ENCODE results near the gene RIPOR2. TPM values are rescaled to one million over a fixed set of nuclear protein-coding genes. Genes with fewer than 3 reads are reported as not detected.
A peak's percentile ranks its signal among the peaks of the same experiment; 100 is the strongest.

Gene RIPOR2
- total RNA-seq, 1 experiment from 2014 or later = 5.0 TPM

- Histone ChIP-seq H3T11ph (ENCODE audit: low read length) (no peak overlapping the region), H3K23me2 (ENCODE audit: insufficient read length, low read depth, low read length, poor library complexity, severe bottlenecking) (no peaks in the 10 kb centered on the region), H3K18ac (ENCODE audit: insufficient read length, low read depth, low read length) (peak overlapping the region; percentile 62), H3K9me3 (ENCODE audit: control insufficient read depth, low read depth, low read length) (no peaks in the 10 kb centered on the region), H3K4me2 (ENCODE audit: insufficient read depth, insufficient read length, low read length) (peak overlapping the region; percentile 1), H2BK120ac (ENCODE audit: low read depth, low read length, poor library complexity, severe bottlenecking) (peak overlapping the region; percentile 27), H3K4me1 (ENCODE audit: insufficient read depth, low read length) (peaks cover 20% of the 10 kb centered on the region; the same call in 1 of the 2 replicates), H2BK12ac (ENCODE audit: insufficient read length, low read depth, low read length) (no peak overlapping the region), H4K8ac (replicated peaks; ENCODE audit: insufficient read length, low read depth, low read length) (no peak overlapping the region), H2BK15ac (ENCODE audit: low read depth, low read length) (no peak overlapping the region), H2AFZ (ENCODE audit: low read length) (no peak overlapping the region), H4K5ac (ENCODE audit: insufficient read length, low read depth, low read length) (peak overlapping the region; percentile 22), H3K56ac (ENCODE audit: insufficient read length, low read depth, low read length) (no peak overlapping the region), H4K20me1 (ENCODE audit: control insufficient read depth, insufficient read depth, insufficient read length) (no peaks in the 10 kb centered on the region), H3K27me3 (ENCODE audit: insufficient read depth, low read length) (no peaks in the 10 kb centered on the region), H3K79me1 (ENCODE audit: insufficient read depth, low read depth, low read length, poor library complexity, severe bottlenecking) (no peaks in the 10 kb centered on the region), H3K23ac (ENCODE audit: insufficient read length, low read depth, low read length) (no peak overlapping the region), H2AK5ac (ENCODE audit: insufficient read length, low read length) (no peak overlapping the region), H3K9ac (ENCODE audit: extremely low read depth, insufficient read length, low read length) (peak overlapping the region; percentile 66), H3K27ac (ENCODE audit: insufficient read length, low read depth, low read length) (peak overlapping the region; percentile 95), H2BK20ac (ENCODE audit: low read depth, low read length, poor library complexity, severe bottlenecking) (no peak overlapping the region), H3K14ac (ENCODE audit: insufficient read depth, low read length) (no peak overlapping the region; the same call in none of the 2 replicates), H2BK5ac (ENCODE audit: insufficient read length, low read length) (peak overlapping the region; percentile 80), H3K4ac (ENCODE audit: low read depth, low read length) (no peak overlapping the region), H3K79me2 (ENCODE audit: insufficient read depth, low read length) (no peaks in the 10 kb centered on the region), H4K91ac (ENCODE audit: insufficient read length, low read depth, low read length) (no peak overlapping the region)
- peak overlapping the region; percentile 97 to 100 (median 99) for H3K27ac Mint-ChIP-seq
- no peak for TF ChIP-seq CTCF (conservative IDR thresholded peaks at IDR 0.05)
- H3K27me3 Mint-ChIP-seq (ENCODE audit: low read depth) = no peaks in the 10 kb centered on the region; the same call in 1 of the 2 replicates
- peak; percentile 67 for DNase-seq
- no peaks in the 10 kb centered on the region; a peak in 1 of 5 replicates for H3K9me3 Mint-ChIP-seq
- peak overlapping the region; percentile 31 to 73; a peak in 4 of 5 replicates for H3K4me3 Mint-ChIP-seq
- WGBS (ENCODE audit: extremely low coverage, insufficient read length, low lambda C conversion rate) = no CpG with 5 or more reads among the region's 4 CpGs
- peaks cover 77 to 80% of the 10 kb centered on the region in 2 experiments for H3K4me1 Mint-ChIP-seq
- no peaks in the 10 kb centered on the region for H3K36me3 Mint-ChIP-seq (ENCODE audit: insufficient read depth in 1 of 3, low read depth in 3 of 3)
Observed at GRCh38 chr6:24980507-24981385, 45.0 kb upstream of the RIPOR2 start.

All from H9 (cell line).